ENCODE measurements around the gene ZDHHC14. TPM values are rescaled to one million over a fixed set of nuclear protein-coding genes. Genes with fewer than 3 reads are reported as not detected.
"Not testable (repeated sequence)": the region's sequence is repeated elsewhere in the genome, so short reads cannot be mapped to it uniquely, and the experiment has no call there.

Gene ZDHHC14
- total RNA-seq, 1 donor = 1.6 TPM

- Histone ChIP-seq H3K9me3 (ENCODE audit: low read depth, low read length) (no peaks in the 10 kb centered on the region), H3K4me3 (ENCODE audit: low read length) (no peak overlapping the region), H3K4me1 (ENCODE audit: insufficient read depth, low read length) (peaks cover 50% of the 10 kb centered on the region), H3K27me3 (ENCODE audit: insufficient read depth, low read length) (no peaks in the 10 kb centered on the region)
Observed at GRCh38 chr6:157558487-157559200, 177.7 kb downstream of the ZDHHC14 start.

GRCh38 chr6:157559201-157559756 is 178.3 kb downstream of the ZDHHC14 start:
- no peak overlapping the region for H3K4me3 ChIP-seq (ENCODE audit: low read length)

GRCh38 chr6:157560063-157560462 is 179.1 kb downstream of the ZDHHC14 start:
- H3K9me3 ChIP-seq (ENCODE audit: low read depth, low read length); H3K27me3 ChIP-seq (ENCODE audit: insufficient read depth, low read length); H3K4me3 ChIP-seq (ENCODE audit: low read length): not testable (repeated sequence)
- H3K4me1 ChIP-seq (ENCODE audit: insufficient read depth, low read length) = peaks cover 56% of the 10 kb centered on the region

More at GRCh38 chr6:157559201-157559756, 178.3 kb downstream of the ZDHHC14 start:
- no peaks in the 10 kb centered on the region for H3K9me3 ChIP-seq (ENCODE audit: low read depth, low read length)
- no peaks in the 10 kb centered on the region for H3K27me3 ChIP-seq (ENCODE audit: insufficient read depth, low read length)
- peaks cover 56% of the 10 kb centered on the region for H3K4me1 ChIP-seq (ENCODE audit: insufficient read depth, low read length)

GRCh38 chr6:157560691-157561413 is 179.9 kb downstream of the ZDHHC14 start:
- Histone ChIP-seq H3K4me3 (ENCODE audit: low read length) (no peak overlapping the region), H3K4me1 (ENCODE audit: insufficient read depth, low read length) (peaks cover 56% of the 10 kb centered on the region), H3K9me3 (ENCODE audit: low read depth, low read length) (no peaks in the 10 kb centered on the region), H3K27me3 (ENCODE audit: insufficient read depth, low read length) (no peaks in the 10 kb centered on the region)

GRCh38 chr6:157561414-157561790 is 180.4 kb downstream of the ZDHHC14 start:
- no peaks in the 10 kb centered on the region for H3K27me3 ChIP-seq (ENCODE audit: insufficient read depth, low read length)
- no peaks in the 10 kb centered on the region for H3K9me3 ChIP-seq (ENCODE audit: low read depth, low read length)
- H3K4me3 ChIP-seq (ENCODE audit: low read length) = no peak overlapping the region
- H3K4me1 ChIP-seq (ENCODE audit: insufficient read depth, low read length) = peaks cover 53% of the 10 kb centered on the region

- no peaks in the 10 kb centered on the region for H3K9me3 ChIP-seq (ENCODE audit: low read depth, low read length)
- peaks cover 46% of the 10 kb centered on the region for H3K4me1 ChIP-seq (ENCODE audit: insufficient read depth, low read length)
- H3K4me3 ChIP-seq (ENCODE audit: low read length) = no peak overlapping the region
- H3K27me3 ChIP-seq (ENCODE audit: insufficient read depth, low read length) = no peaks in the 10 kb centered on the region
Observed at GRCh38 chr6:157561929-157562810, 181.2 kb downstream of the ZDHHC14 start.

GRCh38 chr6:157562997-157563396 is 182.0 kb downstream of the ZDHHC14 start:
- H3K9me3 ChIP-seq (ENCODE audit: low read depth, low read length) = no peaks in the 10 kb centered on the region
- H3K4me1 ChIP-seq (ENCODE audit: insufficient read depth, low read length) = peaks cover 37% of the 10 kb centered on the region
- H3K27me3 ChIP-seq (ENCODE audit: insufficient read depth, low read length) = no peaks in the 10 kb centered on the region
- no peak overlapping the region for H3K4me3 ChIP-seq (ENCODE audit: low read length)

- Histone ChIP-seq H3K4me3 (ENCODE audit: low read length) (no peak overlapping the region), H3K27me3 (ENCODE audit: insufficient read depth, low read length) (no peaks in the 10 kb centered on the region), H3K9me3 (ENCODE audit: low read depth, low read length) (no peaks in the 10 kb centered on the region), H3K4me1 (ENCODE audit: insufficient read depth, low read length) (peaks cover 35% of the 10 kb centered on the region)
Observed at GRCh38 chr6:157563611-157564284, 182.8 kb downstream of the ZDHHC14 start.

GRCh38 chr6:157568702-157569101 is 187.7 kb downstream of the ZDHHC14 start:
- Histone ChIP-seq H3K9me3 (ENCODE audit: low read depth, low read length) (no peaks in the 10 kb centered on the region), H3K4me3 (ENCODE audit: low read length) (no peak overlapping the region), H3K4me1 (ENCODE audit: insufficient read depth, low read length) (peaks cover 16% of the 10 kb centered on the region), H3K27me3 (ENCODE audit: insufficient read depth, low read length) (no peaks in the 10 kb centered on the region)

- Histone ChIP-seq H3K9me3 (ENCODE audit: low read depth, low read length) (no peaks in the 10 kb centered on the region), H3K27me3 (ENCODE audit: insufficient read depth, low read length) (no peaks in the 10 kb centered on the region), H3K4me1 (ENCODE audit: insufficient read depth, low read length) (peaks cover 11% of the 10 kb centered on the region), H3K4me3 (ENCODE audit: low read length) (no peak overlapping the region)
Observed at GRCh38 chr6:157569543-157569942, 188.6 kb downstream of the ZDHHC14 start.

- H3K9me3 ChIP-seq (ENCODE audit: low read depth, low read length) = no peaks in the 10 kb centered on the region
- no peaks in the 10 kb centered on the region for H3K27me3 ChIP-seq (ENCODE audit: insufficient read depth, low read length)
- H3K4me3 ChIP-seq (ENCODE audit: low read length) = no peak overlapping the region
- H3K4me1 ChIP-seq (ENCODE audit: insufficient read depth, low read length) = peaks cover 11% of the 10 kb centered on the region
Observed at GRCh38 chr6:157570104-157570503, 189.1 kb downstream of the ZDHHC14 start.

- Histone ChIP-seq H3K9me3 (ENCODE audit: low read depth, low read length) (no peaks in the 10 kb centered on the region), H3K4me1 (ENCODE audit: insufficient read depth, low read length) (peaks cover 11% of the 10 kb centered on the region), H3K4me3 (ENCODE audit: low read length) (no peak overlapping the region), H3K27me3 (ENCODE audit: insufficient read depth, low read length) (no peaks in the 10 kb centered on the region)
Observed at GRCh38 chr6:157570752-157571151, 189.8 kb downstream of the ZDHHC14 start.

GRCh38 chr6:157571269-157571668 is 190.3 kb downstream of the ZDHHC14 start:
- no peaks in the 10 kb centered on the region for H3K27me3 ChIP-seq (ENCODE audit: insufficient read depth, low read length)
- peaks cover 11% of the 10 kb centered on the region for H3K4me1 ChIP-seq (ENCODE audit: insufficient read depth, low read length)
- H3K4me3 ChIP-seq (ENCODE audit: low read length) = no peak overlapping the region
- H3K9me3 ChIP-seq (ENCODE audit: low read depth, low read length) = no peaks in the 10 kb centered on the region

- H3K27me3 ChIP-seq (ENCODE audit: insufficient read depth, low read length) = no peaks in the 10 kb centered on the region
- H3K9me3 ChIP-seq (ENCODE audit: low read depth, low read length) = no peaks in the 10 kb centered on the region
- H3K4me1 ChIP-seq (ENCODE audit: insufficient read depth, low read length) = peaks cover 11% of the 10 kb centered on the region
- H3K4me3 ChIP-seq (ENCODE audit: low read length) = no peak overlapping the region
Observed at GRCh38 chr6:157571950-157572349, 191.0 kb downstream of the ZDHHC14 start.
